HG02840 (cell line): ENCODE measurements around the gene CSAD.

Experiments used
- ATAC-seq: cut with Tn5 transposase; IDR thresholded peaks from one replicate; pipeline ENCODE4 v1.9.1; 2021; ENCODE audit warnings: mild to moderate bottlenecking, moderate library complexity, moderate number of reproducible peaks; ENCODE audit not compliant: unreplicated experiment, low FRiP score

Gene CSAD, protein sequence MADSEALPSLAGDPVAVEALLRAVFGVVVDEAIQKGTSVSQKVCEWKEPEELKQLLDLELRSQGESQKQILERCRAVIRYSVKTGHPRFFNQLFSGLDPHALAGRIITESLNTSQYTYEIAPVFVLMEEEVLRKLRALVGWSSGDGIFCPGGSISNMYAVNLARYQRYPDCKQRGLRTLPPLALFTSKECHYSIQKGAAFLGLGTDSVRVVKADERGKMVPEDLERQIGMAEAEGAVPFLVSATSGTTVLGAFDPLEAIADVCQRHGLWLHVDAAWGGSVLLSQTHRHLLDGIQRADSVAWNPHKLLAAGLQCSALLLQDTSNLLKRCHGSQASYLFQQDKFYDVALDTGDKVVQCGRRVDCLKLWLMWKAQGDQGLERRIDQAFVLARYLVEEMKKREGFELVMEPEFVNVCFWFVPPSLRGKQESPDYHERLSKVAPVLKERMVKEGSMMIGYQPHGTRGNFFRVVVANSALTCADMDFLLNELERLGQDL

DNA sequence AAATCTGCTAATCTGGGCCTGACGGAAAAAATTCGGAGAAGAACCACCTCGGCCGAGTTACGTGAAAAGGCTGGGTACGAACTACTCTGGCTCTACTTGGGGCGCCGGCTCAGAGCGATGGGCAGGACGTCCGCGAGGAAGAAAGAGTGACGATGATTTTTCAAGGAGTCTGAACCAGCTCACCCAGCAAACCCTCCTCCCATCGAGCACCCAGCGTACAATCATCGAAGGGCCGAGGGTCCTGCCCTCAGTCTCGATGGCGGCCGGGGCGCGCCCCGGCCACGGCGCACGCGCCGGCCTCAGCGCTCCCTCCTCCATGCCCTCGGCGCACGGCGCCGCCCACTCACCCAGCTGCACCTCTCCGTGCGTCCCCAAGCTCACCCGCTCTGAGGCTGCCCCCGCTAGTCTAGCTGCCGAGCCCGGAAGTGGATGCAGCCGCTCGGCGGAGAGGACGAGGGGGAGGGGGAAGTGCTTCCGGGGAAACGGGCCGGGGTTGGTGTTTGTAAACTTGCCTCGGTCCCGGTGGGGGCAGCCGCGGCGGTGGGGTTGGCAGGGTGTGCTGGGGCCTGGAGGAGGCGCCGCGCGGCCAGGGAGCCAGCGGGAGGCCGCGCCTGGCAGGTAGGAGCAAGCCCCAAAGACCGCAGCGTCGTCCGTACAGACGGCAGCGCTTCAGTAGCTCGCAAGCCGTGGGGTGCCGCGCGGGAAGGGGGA, at the start of gene CSAD, which contains the start of gene ZNF740:
CSAD (minus strand) TSS at position 706 of the 711 bp plus-strand sequence. CDS start 7,455 bp downstream, outside the sequence.
ZNF740 (plus strand) TSS at position 503 of the 711 bp plus-strand sequence. CDS start 1,262 bp downstream, outside the sequence.
- peak; percentile 91 for ATAC-seq

DNA sequence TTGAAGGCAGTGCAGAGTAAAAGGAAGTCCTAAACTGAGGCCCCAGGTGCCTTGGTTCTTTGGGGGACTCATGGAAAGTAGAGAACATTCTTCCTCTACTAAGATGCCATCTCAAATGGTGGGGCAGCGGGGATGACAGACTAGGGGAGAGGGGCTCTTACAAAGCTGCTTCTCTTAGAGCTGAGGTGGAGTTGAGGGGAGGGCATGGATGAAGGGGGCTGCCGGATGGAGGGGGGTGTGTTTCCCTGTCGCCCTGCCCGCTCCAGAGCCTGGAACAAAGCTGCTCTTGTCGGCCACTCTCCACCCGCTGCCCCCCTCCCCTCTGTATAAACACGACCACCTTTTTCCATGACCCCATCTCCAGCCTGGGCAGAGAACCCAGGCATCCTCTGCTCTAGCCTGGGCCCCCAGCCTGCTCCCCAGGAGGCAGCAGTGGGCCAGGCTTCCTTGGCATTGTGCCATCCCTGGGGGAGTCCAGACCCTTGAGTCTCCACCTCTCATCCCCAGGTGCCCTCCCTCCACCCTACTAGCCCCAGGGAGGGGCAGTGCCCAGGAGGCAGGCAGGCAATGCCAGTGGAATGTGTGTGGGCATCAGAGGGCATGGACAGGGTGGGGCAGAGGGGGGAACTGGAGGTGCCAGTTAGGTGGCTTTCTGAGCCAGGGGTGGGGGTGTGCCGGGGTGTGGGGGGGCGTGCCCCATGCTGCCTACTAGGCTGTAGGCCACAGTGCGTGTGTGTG, 49.6 kb upstream of the CSAD start:
- no peak for ATAC-seq

DNA sequence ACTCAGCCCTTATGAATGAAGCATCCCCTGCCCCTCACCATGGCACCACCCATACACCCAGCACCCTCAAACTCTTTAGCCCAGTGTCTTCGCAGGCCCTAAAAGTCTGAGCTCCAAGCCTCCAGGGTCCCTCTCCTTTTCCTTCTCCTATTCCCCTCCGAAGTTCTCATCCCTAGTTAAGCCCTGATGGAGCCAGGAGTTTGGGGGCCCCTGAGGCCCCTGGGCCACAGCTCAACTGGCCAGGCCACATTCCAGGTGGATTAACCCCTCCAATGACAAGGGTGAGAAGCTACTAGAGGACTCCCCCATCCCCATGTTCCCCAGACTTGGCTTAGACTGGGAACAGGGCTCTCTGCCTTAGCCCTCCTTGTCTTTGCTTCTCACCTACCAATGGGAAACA, 48.7 kb upstream of the CSAD start:
- no peak for ATAC-seq

DNA sequence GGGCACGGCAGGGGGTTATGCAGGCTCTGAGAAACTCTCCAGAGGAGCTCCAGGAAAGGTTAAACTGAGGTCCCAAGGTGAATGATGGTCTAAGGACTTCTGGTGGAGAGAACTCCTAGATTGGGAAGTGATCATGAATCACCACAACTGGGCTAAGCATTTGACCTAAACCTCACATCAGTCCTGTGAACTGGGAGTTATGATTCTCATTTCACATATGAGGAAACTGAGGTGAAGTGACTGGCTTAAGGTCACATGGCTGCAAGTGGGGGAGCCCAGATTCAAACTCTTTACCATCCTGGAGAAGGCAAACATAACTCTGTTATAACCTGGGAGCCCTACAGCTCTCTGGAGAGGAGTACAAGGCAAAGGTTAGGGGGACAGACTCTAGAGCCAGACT, 47.1 kb upstream of the CSAD start:
- no peak for ATAC-seq

DNA sequence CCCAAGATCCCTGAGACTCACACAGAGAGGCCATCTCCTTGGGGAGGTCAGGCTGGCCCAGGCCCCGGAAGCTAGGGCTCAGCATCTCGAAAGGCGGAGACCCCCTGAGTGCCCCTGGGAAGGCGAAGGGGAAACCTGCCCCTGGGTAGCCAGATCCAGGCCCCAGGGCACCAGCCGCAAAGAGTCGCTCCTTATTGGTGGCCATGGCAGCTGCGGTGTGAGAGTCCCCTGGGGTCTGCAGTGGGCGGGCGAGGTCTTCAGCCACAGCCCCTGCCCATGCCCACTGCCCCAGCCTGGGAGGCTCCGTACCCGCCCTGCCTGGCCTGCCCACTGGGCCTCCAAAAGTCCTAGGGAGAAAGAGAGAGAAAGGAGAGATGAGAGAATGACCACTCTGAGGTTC, 46.6 kb upstream of the CSAD start:
- ATAC-seq, result no peak

DNA sequence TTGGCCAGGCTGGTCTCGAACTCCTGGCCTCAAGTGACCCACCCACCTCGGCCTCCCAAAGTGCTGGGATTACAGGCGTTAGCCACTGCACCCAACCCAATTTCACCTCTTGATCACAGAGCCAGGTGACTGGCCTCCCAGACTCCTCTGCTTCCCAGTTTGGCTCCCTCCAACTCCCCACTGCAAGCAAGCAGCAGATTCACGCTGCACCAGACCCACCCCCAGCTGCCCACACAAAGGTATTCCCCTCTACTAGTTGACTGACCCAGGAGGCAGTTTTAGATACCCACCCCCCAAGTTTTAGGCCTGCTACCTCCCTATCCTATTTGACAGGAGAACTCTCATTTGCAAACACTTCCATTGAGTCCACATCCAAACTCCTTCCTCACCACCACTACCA, 46.1 kb upstream of the CSAD start:
- no peak for ATAC-seq

DNA sequence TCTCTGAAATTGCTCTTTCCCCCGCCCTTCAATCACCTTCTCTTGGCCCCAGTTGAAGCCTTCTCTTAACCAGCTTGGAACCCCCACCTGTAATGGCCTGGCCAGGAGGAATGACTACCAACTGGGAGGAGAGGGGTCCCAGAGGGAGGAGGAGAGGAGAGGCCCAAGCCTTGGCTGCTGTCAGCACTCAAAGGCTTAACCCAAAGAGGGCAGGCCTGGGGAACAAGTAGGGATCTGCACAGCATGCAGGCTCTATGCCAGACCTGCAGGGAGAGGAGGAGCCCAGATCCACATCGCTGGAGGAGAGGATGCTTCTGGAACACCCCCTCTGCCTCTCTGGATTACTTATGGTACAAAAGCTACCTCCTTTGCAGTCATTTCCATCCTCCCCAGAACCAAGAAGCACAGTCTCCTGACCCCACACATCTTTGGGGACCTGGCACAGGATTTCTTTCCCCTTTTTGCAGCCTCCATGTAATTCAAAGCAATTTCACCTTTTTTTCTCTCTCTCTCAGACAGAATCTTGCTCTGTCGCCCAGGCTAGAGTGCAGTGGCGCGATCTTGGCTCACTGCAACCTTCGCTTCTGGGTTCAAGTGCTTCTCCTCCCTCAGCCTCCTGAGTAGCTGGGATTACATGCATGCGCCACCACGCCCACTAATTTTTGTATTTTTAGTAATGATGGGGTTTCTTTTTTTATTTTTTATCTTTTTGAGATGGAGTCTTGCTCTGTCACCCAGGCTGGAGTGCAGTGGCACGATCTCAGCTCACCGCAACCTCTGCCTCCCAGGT, 45.1 kb upstream of the CSAD start:
- no peak for ATAC-seq

DNA sequence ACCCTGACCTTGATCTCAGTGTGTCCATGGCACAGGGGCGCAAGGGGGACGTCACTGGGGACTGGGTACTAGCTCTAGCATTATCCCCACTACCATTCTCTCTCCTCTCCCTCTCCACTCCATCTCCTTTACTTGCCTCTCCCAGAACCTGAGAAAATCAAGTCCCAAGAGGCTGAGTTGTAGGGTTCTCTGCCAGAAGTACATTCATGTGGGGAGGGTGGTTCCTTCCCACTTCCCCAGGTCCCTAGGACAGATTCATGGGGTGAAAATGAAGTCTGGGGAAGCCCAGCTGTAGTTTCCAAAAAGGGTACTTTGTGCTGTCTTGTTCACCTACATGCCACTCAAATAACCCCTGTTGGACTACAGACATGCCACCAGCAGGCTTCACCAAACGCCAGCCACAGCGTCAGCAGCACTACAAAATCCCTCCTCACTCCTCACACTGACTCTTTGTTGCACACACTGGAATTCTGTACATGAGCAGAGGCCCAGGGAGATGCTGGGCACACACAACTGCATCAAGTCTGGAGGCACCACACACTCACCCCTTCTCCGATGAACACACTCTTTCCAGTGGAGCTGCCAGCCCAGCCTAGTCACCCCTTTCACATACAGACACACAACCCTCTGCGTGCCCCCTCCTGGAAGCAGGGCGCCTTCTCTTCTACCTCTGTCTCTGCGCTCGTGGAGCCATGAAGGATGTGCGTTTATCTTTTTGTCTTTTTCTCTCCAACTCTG, 44.3 kb upstream of the CSAD start:
- ATAC-seq, result no peak

DNA sequence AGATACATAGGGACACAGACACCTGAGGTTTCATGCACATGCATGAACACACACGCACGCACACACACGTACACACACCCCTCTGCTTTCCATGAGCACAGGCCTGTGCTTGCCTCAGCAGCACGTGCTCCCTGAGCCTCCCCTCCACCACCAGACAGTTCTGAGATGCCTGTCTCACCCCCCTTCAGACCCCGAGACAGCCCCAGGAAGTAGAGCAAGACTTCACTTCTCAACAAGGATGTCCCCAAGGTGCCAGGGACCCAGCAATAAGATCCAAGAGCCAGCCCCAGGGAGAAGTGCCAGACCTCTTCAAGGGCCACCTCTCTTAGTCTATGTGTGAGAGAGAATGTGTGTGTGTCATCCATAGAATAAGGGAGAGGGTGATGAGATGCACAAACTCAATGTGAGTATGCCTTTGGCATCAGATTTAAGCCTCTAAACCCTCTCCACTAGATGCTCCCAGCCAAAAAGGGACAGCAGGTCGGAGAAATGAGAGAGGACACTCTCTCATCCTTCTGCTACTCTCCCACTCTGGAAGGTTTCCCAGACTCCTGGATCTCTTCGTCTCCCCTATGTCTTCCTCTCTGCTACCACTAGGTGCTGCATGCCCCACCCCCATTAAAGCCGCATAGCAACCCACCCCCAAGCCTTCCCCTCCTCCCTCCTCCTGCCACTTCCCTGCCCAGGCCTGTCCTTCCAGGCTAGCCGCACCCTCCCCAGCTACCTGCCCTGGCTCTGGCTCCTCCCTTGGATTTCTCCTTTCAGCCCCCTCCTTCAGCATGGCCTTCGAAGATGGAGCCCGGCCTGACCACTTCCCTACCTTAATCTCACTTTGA, 43.6 kb upstream of the CSAD start:
- no peak for ATAC-seq

DNA sequence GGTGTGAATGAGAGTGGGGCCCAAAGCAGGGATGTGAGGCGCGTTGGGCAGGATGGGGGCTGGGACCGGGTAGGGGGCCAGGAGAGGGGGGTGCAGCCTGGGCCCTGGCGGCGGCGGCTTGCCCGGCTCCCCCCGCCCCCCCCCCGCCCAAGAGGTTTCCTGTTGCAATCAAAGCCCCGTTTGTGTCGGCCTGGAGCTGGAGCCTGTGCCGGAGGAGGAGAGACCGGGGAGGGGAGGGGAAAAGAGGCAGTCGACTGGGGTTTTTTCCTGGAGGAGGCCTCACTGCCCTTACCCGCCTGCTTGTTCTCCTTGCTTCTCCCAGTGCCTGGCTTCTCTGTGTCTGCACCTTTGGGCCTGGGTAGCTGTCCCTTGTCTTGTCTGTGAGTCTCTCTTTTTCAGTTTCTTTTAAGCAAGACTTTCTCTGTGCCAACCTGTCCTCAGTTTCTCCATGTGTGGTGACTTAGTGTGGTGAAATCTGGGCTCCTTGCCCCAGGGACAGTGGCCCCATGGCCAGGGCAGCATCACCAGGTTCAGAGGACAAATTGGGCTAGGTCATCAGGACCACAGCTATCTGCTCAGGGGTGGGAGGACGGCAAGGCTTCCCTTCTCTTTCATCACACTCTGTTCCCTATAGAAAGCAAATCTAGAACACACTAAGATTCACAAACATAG, 42.8 kb upstream of the CSAD start:
- ATAC-seq, result no peak

DNA sequence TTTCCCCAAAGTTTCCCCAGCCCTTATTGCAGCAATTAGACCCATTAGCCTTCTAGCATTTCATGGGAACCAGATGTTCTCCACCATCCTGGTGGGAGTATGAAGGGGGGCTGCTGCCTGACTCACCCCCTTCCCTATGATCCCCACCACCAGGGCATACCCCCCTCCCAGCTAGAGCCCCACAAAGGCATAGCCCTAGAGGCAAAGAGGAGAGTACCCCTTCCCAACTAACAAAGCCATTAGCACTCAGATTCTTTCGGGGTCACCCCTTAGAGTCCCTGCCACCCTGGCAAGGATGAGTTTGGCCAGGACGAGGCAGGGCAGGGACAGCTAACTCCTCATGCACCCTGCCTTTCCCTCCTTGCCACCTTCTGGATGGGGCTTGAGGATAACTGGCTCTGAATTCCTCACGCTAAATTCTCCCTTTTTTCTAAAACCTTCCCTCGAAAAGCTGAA, 42.1 kb upstream of the CSAD start:
- no peak for ATAC-seq

DNA sequence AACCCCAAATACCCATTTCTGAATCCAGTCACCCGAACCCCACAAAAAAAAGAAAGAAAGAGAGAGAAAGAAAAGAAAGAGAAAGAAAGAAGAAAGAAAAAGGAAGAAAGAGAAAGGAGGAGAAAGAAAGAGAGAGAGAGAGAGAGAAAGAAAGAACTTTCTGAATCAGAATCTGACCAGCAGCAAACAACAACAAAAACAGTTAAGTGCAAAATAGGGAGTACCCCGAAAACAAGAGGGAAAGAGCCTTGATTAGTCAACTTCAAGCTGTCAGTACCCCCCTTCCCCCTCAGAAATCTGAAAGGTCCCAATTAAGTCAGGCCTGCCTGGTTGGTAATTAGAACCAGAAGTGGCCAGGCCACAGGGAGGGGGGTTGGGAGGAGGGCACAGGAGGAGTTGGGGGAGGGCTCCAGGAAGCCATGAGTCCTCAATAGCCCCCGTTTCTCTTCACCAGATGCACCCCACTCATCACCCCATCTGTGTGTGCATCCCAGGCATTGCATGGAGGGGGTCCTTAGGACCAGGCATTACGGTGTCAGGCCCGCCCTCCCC, 41.5 kb upstream of the CSAD start:
- ATAC-seq, result no peak

DNA sequence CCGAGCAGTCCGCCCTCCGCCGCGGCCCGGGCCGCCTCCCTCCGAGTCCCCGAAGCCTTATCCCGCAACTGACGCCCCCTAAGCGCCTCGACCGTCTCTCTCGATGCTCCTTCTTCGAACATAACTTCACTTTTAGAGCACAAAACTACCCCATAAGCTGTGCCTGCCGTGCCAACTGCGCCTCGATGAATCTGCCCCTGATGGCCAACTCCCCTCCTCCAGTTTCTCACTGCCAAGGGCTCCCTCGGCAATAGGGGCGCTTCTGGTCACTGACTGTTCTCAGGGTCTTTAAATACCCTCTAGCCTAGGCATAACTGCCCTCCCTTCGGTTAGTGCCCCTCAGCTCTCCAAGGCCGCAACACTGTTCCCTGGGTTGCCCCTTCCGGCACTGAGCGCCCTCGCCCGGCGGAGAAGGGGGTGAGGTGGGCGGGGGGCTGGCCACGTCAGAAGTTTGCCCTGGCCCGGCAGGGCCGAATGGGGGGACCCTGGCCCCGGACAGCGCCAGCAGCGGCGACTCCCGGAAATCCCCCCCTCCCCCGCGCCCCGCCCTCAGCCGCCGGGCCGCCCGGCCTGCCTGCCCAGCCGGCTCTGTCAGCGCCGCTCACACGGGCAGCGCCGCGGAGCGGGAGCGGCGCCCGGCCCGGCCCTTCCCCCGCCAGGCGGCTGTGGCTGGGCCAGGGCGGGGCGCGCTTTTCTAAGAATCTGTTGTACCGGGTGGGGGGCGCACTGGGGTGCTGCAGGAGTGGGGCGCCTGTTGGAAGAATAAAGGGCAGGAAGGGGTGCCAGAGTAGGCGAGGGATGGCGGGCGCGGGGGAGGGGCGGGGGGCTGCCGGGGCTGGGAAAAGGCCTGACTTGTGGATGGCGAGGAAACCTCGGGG, 40.7 kb upstream of the CSAD start:
- ATAC-seq, result peak; percentile 40

DNA sequence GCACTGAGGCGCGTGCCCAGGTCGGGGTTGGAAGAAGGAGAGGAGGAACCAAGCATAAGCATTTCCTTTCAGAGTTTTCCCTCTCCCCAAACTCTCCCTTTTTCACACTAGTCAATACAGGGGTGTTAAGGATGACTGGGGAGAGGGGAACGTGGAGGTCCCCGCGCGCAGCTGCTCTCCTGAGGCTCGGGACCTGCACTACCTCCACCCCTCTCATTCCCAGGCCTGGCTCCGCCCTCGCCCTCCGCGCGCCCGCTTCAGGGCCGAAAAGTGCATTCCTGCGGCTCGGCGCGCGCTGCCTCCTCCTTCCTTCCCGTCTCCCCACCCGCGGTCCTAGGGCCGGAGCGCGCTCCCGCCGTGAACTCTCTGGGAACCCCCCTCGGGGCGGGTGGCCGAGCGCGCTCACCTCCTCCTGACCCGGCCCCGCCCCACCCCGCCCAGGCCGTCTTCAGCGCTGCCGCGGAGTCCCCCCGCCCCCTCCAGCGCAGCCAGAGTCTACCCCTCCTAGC, 40.0 kb upstream of the CSAD start:
- ATAC-seq, result peak; percentile 47

DNA sequence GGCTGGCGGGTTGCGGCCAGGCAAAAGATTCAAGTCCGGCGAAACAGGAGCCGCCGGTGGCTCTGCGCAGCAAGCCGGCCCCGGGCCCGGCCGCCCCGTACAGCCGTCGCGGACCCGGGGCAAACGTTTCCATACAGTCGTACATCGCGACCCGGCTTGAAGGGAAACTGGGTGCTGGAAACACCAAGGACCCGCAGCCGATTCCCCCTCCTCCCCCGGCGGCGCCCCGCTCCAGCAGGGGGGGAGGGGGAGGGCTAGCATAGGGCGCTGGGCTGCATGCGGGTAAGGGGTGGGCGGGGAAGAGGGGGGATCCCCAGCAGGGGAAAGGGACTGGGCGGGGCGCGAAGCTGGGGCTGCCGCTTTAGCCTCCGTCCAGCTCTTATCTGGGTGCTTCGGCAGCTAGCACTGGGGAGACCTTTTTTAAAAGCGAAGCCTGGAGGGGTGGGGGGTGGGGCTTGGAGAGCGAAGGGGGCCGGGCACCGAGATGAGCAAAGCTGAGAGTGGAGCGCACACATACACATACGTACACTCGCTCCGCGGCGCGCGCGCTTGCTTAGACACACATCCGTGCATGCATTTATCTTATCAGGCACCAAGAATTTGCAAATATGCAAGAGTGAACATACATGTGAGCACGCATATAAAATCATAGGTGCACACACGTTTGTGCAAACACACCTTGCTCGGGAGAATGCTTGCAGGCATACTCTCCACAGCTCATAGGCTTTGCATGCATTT, 39.4 kb upstream of the CSAD start:
- peak; percentile 24 for ATAC-seq
